CD4-positive, alpha-beta T cell treated with Interleukin-21 for 1 hour (primary cell): Measurements from ENCODE around the gene ZNF678.
A peak's percentile ranks its signal among the peaks of the same experiment; 100 is the strongest.
"Not testable (repeated sequence)": the region's sequence is repeated elsewhere in the genome, so short reads cannot be mapped to it uniquely, and the experiment has no call there.

Source experiments
- DNase-seq: peaks from one replicate; pipeline ENCODE4 v3.0.0-alpha.2; 2020

Gene ZNF678

DNA sequence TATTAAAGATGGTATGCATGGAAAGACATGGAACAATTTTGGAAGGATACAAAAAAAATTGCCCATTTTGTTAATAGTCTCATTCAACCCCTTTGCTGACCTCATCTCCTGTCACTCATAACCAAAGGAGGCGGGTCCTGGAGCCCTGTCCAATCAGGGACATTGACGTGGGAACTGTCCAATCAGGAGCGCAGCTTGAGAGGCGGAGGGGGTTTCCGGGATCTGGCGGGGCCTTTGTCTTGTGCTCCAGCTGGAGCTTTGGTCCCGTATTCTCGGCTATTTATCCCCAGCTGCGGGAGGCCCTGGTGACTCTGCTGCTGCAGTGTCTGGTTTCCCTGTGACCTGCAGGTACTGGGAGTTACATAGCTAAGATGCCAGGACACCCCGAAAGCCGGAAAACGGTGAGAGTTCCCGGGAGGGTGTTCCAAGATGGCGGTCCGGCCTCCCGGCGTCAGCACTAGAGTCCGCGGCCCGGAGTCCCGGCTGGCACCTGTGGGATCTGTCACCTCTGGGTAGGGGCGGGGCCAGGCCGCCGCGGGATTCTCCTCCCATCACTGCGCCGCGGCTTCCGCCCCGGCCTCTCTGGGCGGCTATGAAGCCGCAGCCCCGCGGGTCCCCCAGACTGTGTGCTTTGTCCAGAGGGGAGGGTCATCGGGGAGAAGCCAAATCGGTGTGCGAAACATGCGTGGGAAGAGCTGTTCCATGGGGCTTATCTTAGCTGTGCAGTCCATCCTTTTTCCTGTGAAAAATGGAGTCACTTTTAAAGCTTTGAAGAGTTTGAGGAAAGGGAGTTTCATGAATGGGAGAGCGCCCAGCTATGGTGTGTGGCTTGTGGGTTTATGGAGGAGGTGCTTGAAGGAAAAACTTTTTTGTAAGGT is at the start of gene ZNF678:
Gene ZNF678 (plus strand): TSS at position 233 of the 878 bp plus-strand sequence. CDS start 87,436 bp downstream, outside the sequence.
- DNase-seq = peak; percentile 94

DNA sequence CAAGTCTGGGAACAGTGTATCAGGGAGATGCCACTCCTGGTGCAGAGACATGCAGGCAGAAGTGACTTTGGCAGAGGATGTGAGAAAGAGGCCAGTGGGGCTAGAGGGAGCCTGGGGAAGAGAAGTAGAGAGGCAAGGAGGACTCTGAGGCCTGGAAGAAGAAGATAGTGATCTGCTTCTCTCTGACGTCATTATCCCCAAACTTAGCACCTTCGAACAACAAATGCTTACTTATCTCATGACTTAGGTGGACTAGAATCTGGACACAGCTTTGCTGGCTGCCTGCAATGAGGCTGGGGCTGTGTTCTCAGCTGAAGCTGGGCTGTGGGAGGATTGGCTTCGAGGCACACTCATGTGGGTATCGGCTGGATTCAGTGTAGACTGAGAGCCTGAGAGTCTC is 44.5 kb upstream of the ZNF678 start:
- no peak for DNase-seq

DNA sequence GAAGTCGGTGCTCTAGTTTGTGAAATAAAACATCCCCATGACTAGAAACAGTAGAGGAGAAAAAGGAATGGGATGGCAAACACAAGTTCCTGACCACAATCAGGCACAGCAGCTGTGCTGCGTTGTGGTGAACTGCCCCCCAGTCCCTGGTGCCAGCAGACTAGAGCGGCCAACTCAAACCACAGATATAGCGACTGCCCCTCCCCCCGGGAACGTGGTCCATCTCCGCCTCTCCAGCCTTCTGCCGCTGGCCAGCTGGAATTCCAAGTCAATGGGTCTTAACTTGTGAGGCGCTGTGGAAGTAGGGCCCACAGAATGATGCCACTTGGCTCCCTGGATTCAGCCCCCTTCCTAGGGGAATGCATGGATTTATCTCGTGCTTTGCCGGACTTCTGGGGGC is 41.6 kb upstream of the ZNF678 start:
- DNase-seq = no peak

DNA sequence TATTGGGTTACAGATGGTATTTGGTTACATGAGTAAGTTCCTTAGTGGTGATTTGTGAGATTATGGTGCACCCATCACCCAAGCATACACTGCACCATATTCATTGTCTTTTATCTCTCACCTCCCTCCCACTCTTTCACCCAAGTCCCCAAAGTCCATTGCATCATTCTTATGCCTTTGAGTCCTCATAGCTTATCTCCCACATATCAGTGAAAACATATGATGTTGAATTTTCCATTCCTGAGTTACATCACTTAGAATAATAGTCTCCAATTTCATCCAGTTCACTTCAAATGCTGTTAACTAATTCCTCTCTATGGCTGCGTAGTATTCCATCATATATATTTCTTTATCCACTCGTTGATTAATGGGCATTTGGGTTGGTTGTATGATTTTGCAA is 36.8 kb upstream of the ZNF678 start:
- no peak for DNase-seq

DNA sequence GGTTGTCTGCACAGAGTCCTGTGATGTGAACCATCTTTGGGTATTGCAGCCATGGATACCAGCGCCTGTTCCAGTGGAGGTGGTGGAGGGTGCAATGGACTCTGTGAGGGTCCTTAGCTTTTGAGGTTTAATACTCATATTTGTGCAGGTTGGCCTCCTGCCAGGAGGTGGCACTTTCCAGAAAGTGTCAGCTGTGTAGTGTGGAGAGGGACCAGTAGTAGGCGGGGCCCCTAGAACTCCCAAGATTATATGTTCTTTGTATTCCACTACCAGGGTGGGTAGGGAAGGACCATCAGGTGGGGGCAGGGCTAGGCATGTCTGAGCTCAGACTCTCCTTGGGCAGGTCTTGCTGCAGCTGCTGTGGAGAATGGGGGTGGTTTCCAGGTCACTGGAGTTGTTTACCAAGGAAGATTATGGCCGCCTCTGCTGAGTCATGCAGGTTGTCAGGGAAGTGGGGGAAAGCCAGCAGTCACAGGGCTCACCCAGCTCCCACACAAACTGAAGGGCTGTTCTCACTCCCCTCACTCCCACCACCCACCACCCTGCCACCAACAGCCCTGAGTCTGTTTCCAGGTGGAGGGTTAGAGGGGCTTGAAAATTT is 31.2 kb upstream of the ZNF678 start:
- DNase-seq = no peak

DNA sequence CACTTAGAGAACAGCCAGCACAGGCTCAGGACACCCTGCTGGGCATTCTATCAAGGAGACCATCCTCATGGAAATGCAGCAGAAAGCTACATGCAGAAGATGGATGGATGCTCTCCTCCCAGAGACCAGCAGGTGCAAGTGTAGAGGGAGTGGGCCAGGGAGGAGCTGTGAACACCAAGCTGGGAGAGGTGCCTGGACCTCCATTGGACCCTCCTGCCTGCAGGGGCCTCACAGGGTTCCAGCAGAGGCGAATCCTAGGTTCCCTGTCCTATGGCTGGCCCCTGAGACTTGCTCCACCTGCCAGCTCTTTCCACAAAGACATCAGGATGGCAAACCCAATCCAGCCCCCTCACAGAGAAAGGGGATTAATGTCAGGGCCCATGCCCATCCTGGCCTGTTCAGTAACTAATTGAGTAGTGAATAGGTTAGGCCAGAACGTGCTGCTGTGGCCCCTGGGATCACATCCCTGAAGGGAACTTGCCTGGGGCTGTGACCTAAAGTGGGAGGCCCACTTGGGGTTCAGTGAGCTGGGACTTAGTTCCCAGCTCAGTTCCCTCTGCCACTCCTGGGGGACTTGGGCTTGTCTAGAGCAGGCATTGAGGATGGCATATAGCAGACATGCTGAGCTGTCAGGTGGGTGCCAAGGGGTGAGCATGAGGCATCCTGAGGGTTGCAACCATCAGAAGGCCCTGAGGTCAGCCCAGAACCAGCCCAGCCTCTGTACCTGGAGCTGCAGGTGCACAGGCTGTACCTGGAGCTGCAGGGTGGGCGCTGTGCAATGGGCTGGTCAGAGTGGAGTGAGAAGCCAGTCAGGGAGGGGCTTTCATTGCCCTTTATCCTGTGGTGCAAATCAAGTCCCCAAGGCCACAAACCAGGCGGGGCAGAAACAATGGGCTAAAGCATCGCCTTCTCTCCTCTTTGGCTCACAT is 22.9 kb upstream of the ZNF678 start:
- no peak for DNase-seq

DNA sequence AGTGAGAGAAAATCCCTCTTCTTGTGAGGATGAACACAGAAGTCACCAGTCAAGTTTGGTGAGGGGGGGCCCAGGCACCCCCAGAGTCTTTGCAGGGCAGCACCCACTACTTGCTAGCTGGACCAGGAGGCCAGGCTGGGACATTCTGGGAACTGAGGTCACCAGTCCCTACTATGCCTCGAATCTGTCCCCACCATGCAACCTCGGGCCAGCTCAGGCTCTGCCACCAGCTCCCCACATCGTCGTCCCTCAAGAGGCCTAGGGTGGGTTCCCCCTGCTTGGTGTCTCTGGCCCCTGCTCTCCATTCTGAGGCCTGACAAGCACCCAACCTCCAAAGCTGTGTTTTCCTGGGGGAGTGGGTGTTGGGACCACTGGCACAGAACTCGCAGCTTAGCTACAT is 22.2 kb upstream of the ZNF678 start:
- no peak for DNase-seq

DNA sequence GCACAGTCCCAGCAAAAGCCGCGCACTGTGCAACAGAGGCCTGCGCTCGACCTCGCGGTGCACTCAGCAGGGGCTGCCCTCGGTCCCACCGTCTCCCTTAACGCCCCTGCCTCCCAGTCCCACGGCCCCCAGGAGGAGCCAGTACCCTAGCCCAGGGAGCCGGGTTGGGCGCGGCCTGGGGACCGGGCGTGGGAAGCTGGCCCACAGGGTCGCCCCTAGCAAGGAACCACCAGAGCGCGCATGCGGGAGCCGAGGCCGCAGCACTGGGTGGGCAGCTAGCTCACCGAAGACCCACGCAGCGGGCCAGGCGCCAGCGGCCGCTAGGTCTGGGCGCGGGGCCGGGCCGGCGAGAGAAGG is 21.6 kb upstream of the ZNF678 start:
- no peak for DNase-seq

DNA sequence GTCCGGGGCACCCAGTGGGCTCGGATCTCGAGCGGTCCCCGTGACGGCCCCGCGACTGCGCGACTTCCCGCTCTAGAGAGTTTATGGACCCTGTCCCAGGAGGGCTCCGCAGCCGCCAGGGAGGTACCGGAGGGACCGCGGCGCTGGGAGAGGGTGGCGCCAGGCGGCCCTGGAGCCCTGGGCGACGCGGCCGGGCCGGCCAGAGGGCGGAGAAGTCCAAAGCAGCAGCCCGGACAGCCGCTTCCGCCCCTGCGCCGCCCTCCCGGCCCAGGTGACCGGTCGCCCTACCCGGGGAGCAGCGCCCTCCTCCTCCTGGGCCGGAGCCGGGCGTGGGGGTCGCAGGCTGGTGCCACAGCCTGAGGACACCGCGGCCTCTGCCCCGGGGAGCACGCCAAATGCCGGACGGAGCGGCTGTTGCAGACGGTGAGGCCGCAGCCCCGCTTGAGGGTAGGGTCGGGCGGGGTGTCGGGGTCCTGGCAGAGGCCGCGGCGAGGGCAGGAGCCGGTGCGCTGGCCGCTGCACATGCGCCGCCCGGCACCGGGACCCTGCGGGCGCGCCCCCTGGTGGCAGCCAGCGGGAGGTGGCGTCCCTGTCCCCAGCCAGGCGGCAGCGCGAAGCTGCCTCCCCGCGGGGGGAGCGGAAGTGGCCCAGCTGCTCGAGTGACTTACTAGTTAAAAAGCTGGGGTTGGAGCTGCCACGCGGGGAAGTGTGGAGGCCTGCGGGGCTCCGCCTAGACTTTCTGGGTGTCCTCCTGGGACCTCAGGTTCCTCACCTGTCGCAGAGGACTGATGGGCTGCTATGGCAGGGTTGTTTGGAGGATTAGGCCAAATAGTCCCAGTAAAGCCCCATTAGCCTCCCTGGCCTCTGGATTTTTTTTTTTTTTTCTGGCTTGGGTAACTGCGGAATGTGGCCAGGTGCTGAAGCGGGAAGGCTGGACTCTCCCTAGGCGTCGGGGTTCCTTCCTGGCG is 20.9 kb upstream of the ZNF678 start:
- DNase-seq = peak; percentile 89

DNA sequence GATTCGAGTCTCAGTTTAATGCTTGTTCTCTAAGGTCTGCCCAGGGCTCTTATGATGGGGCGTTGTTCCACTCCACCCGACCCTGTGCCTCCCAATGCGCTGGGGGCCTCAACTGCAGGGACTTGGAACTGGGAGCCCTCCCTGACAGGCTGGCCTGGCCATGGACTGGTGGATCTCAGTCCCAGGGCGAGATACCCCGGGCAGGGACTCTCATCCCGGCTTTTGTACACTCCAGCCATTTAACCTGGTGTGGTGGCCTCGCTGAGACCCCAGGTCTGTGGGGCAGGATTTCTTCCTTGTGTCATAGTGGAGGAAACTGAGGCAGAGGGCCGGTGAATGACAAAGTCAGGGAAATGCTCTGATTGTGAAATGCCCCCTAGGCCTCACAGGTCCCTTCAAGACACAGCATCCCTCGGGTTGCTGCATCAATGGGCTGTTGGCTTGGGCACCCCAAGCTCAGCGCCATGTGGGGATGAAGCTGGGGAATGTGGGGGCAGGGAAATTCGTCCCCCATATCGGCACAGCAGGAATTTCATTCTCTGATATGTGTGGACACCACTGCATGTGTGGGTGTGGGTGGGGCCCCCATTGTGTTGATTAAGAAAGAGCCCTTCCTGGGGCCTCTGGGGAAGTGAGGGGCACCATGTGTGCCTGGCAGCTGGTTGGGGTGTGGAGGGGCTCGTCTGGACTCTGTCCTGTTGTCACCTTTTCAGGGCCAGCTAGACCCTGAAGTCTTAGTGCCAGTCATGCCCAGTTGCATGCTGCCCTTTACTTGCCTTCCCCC is 19.9 kb upstream of the ZNF678 start:
- DNase-seq = no peak

DNA sequence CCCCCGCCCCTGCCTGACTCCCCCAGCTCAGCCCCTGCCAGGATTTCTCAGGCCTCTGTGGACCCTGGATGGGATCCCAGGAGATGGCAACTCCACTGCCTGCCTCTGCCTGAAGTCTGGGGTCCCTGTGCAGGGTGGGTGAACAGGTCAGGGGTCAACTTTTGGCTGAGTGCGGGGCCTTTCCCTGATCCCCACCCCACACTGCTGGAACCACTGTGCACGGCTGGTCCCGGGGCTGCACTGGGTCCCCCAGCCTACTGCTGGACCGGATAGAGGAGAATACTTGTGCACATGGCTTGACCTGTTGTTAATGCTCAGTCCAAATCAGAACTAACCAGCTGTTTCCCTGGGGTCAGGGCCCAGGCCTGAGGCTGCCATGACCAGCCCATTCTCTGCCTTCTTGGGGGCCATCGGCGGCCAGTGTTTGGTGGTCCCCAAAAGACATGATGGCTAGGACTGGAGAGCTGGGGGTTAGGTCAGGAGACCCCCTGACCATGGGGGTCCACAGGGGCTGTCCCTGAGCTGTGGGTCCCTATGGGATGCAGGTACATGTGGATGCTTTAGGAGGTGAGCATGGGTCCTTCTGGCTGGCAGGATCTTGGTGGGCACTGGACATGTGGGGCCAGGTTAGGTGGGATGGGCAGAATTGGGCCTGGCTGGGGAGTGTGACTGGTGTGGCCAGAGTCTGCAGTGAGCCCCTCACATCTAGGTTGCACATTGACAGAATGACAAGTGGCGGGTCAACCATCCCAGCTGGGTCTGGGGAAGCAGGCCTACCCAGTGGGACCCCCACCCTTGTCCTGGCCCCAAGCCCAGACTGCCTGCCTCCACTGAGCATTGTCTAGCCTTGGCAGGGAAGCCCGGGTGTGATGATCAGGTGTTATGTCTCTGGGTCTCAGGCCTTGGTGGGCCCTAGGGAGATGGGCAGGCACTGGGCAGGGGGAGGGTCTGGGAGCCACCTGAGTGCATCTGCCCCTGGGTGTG is 19.0 kb upstream of the ZNF678 start:
- DNase-seq = no peak

DNA sequence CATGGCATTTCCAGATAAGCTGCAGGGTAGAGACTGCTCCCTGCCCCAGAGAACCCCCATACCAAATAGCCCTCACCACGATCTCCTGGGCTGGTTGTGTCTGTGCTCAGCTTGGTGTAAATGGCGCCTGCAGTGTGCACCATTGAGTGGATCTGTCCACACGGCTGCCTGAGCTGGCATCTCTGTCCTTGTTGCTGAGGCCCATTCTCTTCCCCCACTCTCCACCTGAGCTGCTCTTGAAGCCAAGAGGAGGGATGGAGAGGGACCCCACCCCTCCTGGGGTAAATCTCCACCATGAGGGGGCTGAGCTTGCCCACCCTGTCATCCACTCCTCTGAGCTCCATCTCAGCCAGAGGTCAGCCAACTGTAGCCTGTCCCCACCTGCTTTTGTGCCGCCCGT is 18.0 kb upstream of the ZNF678 start:
- no peak for DNase-seq

DNA sequence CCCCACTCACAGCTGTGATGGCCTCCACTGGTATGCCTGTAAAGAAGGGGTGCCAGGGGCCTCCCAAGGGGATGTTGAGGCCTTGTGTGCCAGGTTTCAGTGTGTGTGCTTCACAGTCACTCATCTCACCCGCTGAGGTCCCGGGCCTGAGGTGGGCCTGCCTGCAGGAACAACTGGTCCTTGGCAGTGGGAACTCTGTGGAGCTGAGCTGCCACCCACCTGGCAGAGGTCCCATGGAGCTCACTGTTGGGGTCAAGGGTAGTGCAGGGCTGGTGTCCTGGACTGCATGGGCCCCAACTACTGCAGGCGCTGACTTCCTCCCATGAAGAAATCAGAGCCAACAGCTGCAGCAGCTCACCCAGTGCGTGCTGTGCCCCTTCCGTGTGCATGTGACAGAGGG is 17.3 kb upstream of the ZNF678 start:
- no peak for DNase-seq

DNA sequence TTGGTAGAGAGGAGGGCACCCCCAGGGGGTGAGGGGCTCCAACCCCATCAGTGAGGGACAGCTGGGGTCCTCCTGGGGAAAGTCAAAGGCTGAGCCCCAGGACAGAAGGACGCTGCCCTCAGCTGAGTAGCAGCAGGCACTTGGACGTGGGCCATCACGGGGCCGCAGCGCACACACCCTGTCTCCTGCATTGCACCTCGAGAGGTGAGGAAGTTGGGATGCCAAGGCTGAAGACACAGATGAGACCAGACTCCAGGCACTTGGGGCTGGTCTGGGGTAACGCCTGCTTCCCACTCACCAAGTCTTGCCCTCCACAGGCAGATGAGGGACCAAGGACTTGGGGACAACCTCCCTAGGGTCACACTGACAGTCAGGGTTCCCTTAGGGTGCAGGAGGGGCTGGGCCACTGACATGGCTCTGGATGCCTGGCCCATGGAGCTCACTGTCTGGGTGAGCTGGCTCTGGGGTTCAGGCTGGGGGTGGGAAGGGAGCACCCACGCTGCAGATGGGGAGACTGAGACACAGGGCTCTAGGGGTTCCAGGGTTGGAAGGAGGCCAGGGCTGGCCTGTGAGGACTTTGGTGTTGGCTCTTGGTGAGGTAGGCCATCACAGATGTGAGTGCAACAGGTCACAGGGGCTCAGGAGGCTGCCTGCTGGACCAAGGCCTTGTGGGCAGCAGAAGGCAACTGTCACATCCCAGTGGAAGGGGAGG is 16.6 kb upstream of the ZNF678 start:
- DNase-seq = no peak

DNA sequence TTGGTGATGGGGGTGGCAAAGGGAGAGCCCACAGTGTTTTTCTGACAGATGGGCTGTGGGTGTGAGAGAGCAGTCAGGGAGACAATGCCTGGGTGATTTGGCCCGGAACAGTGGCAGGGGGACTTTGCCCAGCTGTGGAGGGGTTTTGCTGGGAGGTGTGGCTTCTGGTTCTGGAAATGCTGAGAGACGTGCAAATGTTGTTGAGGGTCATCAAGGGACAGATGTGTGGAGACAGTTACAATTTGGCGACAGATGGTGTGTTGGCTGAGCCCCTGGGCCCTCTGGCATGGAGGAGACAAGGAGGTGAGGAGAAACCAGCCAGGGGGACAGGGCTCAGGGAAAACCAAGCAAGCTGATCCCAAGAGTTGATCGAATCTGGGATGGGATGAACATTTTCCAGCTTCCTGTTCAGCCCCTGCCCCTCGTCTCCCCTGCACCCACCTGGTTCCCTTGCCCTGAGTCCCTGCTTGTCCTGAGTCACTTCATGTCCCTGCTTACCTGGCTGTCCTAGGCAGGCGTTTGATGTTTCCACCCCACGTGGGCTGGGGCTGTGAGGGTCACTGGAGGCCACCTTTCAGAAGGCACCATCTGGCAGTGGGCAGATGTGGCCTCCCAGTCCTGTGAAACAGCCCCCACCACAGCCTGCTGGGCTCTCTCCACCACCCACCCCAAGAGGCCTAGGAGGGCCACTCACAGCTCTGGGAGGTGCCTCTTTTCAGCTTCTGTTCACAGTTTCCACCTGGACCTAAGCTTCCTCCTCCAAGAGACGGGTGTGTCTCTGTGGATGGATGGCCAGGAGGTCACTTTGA is 15.8 kb upstream of the ZNF678 start:
- no peak for DNase-seq

DNA sequence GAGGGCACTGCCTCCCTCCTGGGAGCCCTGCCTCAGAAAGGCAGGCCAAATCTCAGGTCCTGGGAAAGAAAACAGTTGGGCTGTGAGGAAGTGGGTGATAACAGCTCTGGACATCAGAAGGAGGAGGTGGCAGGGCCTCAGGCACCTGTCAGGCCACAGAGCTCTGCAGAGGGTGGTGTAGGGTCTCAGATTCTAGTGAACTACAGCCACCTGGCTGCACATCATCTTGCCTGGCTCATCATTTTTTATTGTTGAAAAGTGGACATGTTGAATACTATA is 15.3 kb upstream of the ZNF678 start:
- no peak for DNase-seq

DNA sequence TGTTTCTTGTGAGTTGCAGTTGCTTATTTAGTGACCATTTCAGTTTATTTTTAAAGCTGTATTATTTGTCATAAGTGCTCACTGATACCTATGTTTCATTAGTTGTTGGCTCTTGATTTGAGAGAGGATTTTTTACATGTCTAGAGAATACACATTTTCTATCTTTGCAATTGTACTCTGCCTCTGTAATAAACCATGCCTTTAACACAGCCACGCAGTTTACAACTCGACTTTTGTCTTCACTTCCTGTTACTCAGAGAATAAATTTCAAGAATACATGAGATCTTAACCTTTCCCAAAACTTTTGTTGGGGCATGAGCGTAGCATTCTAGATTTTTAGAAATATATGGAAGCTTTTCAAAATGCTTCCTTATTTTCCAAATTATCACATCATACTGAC is 14.9 kb upstream of the ZNF678 start:
- DNase-seq = no peak

DNA sequence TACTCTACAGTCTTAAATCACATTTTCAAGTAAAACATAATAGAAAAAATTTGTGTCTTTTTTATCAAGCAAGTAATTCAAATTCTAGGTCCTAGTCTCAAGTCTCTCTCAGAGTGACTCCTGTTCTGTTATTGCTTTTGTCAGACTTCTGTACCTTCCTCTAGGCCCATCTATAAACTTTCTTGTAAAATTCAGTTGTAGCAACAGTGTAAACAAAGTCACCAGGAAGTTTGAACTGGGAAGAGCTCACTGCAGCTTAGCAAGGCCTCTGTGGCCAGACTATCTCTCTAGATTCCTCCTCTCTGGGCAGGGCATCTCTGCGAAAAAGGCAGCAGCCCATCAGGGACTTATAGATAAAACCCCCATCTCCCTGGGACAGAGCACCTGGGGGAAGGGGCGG is 13.5 kb upstream of the ZNF678 start:
- no peak for DNase-seq

DNA sequence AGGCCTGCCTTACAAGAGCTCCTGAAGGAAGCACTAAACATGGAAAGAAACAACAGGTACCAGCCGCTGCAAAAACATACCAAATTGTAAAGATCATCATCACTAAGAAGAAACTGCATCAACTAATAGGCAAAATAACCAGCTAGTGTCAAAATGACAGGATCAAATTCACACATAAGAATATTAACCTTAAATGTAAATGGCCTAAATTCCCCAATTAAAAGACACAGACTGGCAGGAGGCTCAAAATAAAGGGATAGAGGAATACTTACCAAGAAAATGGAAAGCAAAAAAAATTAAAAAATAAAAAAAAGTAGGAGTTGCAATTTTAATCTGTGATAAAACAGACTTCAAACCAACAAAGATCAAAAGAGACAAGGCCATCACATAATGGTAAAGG is 11.5 kb upstream of the ZNF678 start:
- DNase-seq = not testable (repeated sequence)
